Measurements from ENCODE around the gene TAF10.

The TAF10 gene

GRCh38 chr11:6608726-6609501 lies 3.1 kb downstream of the TAF10 start:
- DNase-seq (ENCODE audit: low read depth in 2 of 2) = no peak

GRCh38 chr11:6608011-6608410 lies 4.0 kb downstream of the TAF10 start:
- no peak for DNase-seq (ENCODE audit: low read depth in 2 of 2)

DNA sequence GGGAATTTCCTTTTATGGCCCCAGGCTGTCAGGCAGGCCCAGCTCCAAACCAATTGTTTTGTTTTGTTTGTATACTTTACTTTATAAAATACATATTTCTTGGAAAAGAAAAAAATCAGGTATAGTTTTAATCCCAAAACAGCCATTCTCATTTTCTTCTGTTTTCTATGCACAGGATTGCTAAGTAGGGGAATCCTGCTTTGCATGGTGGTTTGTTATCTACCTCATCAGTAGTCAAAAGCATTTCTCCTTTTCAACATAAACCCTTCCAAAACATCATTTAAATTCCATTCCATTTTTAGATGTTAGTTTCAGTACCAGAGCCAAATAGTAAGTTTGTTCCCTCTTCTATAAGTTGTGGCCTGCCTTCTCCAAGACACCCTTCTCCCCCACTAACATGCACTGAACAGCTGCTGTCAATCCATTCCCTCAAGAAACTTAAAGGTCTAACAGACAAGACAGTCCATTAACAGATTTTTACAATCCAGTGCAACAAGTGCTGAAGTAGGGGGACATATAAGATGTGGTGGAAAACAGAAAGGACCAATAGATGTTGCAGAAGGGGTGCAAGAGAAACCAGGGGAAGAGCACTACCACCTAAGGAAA lies 4.7 kb downstream of the TAF10 start:
- no peak for DNase-seq (ENCODE audit: low read depth in 2 of 2)

DNA sequence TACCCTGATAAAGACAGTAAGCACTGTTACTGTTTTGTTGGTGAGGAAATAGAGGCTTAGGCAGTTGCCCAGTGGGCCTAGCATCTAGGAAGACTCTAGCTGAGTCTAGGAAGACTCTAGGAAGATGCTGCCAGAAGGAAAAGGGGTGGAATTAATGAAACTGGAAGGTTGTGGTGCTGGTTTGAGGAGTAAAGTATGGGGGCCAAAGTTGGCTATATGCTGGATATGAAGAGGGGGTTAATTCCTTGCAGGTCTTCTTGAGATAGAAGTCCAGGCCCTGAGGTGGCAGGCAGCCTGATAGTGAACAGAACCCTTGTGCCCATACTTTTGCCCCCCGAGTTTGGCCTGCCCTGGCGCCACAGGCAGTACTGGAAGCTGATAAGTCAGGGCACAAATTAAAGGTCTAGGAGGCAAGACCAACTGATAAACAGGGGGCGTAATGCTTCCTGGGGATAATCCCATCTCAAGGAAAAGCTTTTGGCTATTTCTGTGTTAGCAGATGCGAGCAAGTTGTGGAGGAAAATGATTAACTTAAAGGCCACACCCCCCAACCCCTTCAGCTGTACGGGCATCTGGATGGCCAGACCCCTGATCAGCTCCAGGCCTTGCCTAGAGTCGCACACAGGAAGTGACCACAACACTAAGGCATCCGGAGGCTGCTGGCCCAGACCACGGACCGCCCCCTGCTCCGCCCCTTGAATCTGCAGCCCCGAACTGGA lies 5.4 kb downstream of the TAF10 start:
- DNase-seq (ENCODE audit: low read depth in 2 of 2) = peak in 1 of 2 donors; percentile 37

DNA sequence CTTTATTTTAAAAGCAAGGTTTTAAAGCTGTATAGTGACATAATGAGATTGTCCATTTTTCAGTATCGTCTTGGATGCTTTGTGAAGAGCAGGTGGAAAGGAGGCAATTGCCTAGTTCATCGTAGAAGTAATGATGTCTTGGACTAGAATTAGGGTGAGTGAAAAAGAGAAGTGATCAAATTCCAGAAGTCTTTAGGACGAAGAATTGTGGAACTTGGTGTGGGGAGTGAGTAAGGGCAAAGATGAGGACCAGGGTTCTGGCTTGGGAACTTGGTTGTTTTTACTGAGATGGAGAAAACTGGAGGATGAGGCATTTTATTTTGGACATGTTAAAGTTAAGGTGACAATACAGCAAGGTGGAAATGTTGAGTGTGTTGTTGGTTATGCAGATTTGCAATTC lies 7.2 kb downstream of the TAF10 start:
- no peak for DNase-seq (ENCODE audit: low read depth in 2 of 2)

DNA sequence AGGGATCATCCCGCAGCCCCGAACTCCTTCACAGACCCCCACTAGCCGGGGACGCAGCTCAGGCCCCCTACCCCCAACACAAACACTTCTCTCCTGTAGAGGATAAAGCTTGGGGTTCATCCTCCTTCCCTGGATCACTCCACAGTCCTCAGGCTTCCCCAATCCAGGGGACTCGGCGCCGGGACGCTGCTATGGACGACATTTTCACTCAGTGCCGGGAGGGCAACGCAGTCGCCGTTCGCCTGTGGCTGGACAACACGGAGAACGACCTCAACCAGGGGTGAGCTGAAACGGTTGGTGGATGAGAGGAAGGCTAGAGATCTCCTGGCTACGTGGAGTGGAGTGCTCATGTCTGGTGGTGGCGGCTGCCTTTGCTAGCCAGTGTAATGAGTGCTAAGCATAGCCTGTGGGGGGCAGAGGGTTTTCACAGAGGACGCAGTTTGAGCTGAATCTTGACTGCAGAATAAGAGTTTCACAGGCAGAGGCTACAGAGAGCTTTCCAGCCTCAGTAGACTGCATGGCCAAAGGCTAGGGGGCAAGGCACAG lies 7.9 kb downstream of the TAF10 start:
- peak in 1 of 2 donors; percentile 16 for DNase-seq (ENCODE audit: low read depth in 2 of 2)

- DNase-seq (ENCODE audit: low read depth in 2 of 2) = peak; percentile 77 to 81
Observed at GRCh38 chr11:6603287-6604080, 8.5 kb downstream of the TAF10 start, which contains the start of the genes ILK and RRP8. TSS of gene ILK (plus strand) at chr11:6603774. CDS start at chr11:6604272, 498 bp downstream. TSS of gene RRP8 (minus strand) at chr11:6603616. CDS start at chr11:6603502, 114 bp downstream.

DNA sequence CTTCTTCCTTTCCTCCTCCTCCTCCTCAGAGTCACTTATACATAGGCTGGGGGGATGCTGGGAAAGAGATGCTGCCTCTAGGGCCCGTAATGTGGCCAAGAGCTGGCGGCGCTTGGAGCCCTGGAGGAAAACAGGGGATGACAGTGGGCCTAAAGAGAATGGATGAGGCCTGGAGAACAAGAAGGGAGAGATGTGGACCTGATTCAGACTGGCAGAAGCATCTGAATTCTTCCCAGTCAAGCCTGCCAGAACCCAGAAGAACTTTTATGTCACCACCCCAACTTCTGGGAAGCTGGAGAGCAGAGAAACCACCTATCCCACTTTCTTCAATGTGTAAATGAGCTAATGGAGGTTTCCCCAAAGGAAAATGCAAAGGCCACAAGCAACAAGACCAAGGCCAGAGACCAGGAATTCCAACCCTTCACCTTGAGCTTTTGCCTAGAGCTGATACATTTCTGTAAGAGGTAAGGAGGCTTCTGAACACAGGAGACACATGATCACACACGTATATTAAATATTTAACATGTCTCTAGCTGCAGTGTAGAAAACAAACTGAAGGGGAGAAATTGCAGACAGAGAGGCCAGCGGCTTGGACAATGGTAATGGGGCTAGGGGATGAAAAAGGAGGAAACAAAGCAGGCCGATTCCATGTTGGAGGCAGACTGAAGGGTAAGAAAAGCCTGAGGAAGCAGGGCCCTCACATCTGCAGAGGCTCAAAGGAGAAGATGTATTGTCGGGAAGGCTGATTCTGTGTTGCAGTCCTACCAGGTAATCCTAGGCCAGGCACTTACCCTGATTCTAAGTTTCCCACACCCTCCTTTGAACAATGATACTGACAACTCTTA lies 9.7 kb downstream of the TAF10 start:
- DNase-seq (ENCODE audit: low read depth in 2 of 2) = no peak

DNA sequence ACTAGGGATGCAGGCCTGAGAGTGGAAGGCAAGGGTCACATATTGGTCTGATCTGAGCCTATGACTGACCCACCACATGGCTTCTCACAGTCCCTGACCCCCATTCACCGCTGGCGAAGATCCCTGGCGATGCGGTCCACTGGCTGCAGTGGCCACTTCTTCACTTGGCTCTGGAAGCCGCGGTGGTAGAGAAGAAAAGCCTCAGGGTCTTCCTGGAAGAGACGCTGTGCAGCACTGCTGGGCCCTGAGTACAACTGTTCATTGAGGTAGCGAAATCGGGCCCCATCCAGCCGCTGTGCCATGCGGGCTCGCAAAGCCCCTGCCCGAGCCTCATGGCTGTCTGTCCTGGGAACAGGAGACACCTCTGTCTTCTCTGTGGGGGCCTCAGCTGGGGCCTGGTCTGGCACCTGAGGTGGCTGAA lies 11.0 kb downstream of the TAF10 start:
- DNase-seq (ENCODE audit: low read depth in 2 of 2) = no peak

GRCh38 chr11:6599881-6600390 lies 12.1 kb downstream of the TAF10 start:
- no peak for DNase-seq (ENCODE audit: low read depth in 2 of 2)

DNA sequence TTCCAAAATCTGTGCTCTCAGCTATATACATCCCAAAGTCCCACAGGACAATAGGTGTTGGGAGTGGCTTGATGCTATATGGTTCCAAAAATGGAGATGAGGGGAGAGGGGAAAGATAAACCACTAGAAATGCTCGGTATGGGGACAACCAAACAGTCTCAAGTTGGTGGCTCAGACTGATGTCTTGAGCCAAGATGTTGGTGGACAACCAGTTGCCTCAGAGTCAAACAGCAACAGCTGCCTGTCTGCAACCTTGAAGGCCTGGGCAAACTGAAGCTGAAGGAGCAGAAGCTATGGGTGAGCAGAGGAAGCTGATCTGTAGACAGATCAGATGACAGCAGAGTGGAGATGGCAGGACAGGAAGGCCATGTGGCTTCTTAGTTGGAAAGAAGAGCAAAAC lies 12.6 kb downstream of the TAF10 start:
- DNase-seq (ENCODE audit: low read depth in 2 of 2) = no peak

GRCh38 chr11:6598555-6598954 lies 13.5 kb downstream of the TAF10 start:
- no peak for DNase-seq (ENCODE audit: low read depth in 2 of 2)

DNA sequence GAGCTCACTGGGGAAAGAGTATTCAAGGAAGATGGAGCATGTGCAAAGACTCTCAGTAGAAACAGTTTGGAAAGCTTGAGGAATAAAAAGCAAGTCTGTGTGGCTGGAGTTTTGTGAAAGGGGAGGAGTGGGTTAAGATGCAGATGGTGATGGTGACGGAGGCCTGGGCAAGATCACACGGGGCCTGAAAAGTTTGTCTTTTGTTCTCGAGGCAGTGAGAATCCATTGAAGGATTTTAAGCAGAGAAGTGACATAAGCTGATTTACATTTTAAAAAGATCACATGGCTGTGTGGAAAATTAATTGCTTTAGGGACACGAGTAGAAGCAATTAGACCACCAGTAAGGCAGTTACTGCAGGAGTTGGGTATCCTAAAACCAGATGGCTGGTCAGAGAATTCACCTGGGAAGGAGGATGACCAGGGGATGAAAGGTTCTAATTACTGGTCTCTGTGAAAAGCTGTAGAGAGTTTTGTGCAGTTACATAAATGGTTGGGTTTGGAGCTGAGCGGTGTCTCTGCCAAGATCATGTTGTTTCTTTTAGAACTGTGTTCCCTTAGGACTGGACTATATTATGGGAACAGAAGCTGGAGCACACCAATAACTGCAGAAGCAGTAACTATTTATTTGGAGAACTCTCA lies 15.7 kb downstream of the TAF10 start:
- no peak for DNase-seq (ENCODE audit: low read depth in 2 of 2)

GRCh38 chr11:6594142-6594768 lies 17.8 kb downstream of the TAF10 start:
- no peak for DNase-seq (ENCODE audit: low read depth in 2 of 2)

GRCh38 chr11:6588018-6588417 lies 24.0 kb downstream of the TAF10 start:
- DNase-seq (ENCODE audit: low read depth in 2 of 2) = no peak

DNA sequence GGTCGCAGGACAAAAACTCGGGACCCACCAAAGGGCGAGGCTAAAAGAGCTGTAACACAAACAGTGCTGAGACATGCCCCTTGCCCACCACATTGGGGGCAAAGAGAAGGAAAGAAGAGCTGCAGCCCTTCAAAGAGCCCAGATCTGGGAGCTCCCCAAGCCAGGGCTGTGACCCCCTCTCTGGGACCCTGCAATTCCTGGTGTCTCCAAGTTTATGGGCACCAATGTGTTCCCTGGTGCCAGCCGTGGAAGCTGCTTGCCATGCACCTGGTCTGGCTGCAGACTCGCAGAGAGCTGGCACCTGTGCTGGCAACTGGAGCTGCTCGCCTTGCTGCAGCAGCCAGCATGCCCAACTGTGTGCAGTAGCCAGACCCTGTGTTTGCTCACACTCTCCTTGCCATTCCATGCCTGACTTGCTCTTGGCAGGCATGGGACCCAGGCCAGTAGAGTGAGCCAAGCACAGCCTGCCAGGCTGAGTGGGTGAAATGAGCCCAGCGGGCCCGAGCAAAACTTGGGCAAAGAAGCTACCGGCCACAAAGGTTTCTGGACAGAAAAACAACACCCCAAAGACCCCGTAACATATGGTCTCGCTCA lies 24.6 kb downstream of the TAF10 start:
- DNase-seq (ENCODE audit: low read depth in 2 of 2) = no peak

- no peak for DNase-seq (ENCODE audit: low read depth in 2 of 2)
Observed at GRCh38 chr11:6586434-6587359, 25.3 kb downstream of the TAF10 start.

DNA sequence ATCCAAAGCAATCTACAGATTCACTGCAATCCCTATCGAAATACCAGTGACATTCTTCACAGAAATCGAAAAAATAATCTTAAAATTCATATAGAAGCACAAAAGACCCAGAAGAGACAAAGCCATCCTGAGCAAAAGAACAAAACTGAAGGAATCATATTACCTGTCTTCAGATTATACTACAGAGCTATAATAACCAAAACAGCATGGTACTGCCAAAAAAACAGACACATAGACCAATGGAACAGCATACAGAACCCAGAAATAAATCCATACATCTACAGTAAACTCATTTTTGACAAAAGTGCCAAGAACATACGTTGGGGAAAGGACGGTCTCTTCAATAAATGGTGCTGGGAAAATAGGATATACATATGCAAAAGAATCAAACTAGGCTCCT lies 27.5 kb downstream of the TAF10 start:
- DNase-seq (ENCODE audit: low read depth in 2 of 2) = no peak
